H9 (cell line): ENCODE measurements around the gene CXCR5. TPM values are rescaled to one million over a fixed set of nuclear protein-coding genes. Genes with fewer than 3 reads are reported as not detected.

Experiments used
- DNase-seq: peaks from one replicate; pipeline ENCODE4 v3.0.0-alpha.2; 2017
- H2AFZ ChIP-seq: one replicate; pipeline ENCODE4 v1.6.1; 2013; ENCODE audit warnings: mild to moderate bottlenecking, low read length, control low read depth, moderate library complexity
- H2AK5ac ChIP-seq: 2 replicates; pipeline ENCODE4 v1.6.1; 2013; ENCODE audit warnings: low read length, control low read depth, mixed read lengths; ENCODE audit not compliant: insufficient read length
- H2BK120ac ChIP-seq: one replicate; pipeline ENCODE4 v1.6.1; 2013; ENCODE audit warnings: low read depth, mild to moderate bottlenecking, low read length, control low read depth, inconsistent platforms; ENCODE audit not compliant: poor library complexity, severe bottlenecking
- H2BK12ac ChIP-seq: 2 replicates; pipeline ENCODE4 v1.6.1; 2013; ENCODE audit warnings: low read length, control low read depth, mixed read lengths, low read depth; ENCODE audit not compliant: insufficient read length
- H2BK15ac ChIP-seq: 2 replicates; pipeline ENCODE4 v1.6.1; 2013; ENCODE audit warnings: low read depth, low read length, control low read depth
- H2BK20ac ChIP-seq: one replicate; pipeline ENCODE4 v1.6.1; 2013; ENCODE audit warnings: low read depth, mild to moderate bottlenecking, low read length, control low read depth, inconsistent platforms; ENCODE audit not compliant: poor library complexity, severe bottlenecking
- H2BK5ac ChIP-seq: 2 replicates; pipeline ENCODE4 v1.6.1; 2013; ENCODE audit warnings: low read length, control low read depth, mixed read lengths; ENCODE audit not compliant: insufficient read length
- H3K14ac ChIP-seq: 2 replicates; pipeline ENCODE4 v1.6.1; 2013; ENCODE audit warnings: low read length, control low read depth; ENCODE audit not compliant: insufficient read depth
- H3K18ac ChIP-seq: 2 replicates; pipeline ENCODE4 v1.6.1; 2013; ENCODE audit warnings: low read depth, mild to moderate bottlenecking, mixed read lengths, low read length, control low read depth; ENCODE audit not compliant: insufficient read length
- H3K23ac ChIP-seq: 2 replicates; pipeline ENCODE4 v1.6.1; 2013; ENCODE audit warnings: low read length, control low read depth, mixed read lengths, low read depth; ENCODE audit not compliant: insufficient read length
- H3K23me2 ChIP-seq: 2 replicates; pipeline ENCODE4 v1.6.1; 2013; ENCODE audit warnings: low read depth, mild to moderate bottlenecking, mixed read lengths, low read length, control low read depth; ENCODE audit not compliant: insufficient read length, poor library complexity, severe bottlenecking
- H3K27ac ChIP-seq: 2 replicates; pipeline ENCODE4 v1.5.1; 2013; ENCODE audit warnings: low read length, control low read depth, mixed read lengths, low read depth; ENCODE audit not compliant: insufficient read length
- H3K27me3 ChIP-seq: 2 replicates; pipeline ENCODE4 v1.6.1; 2013; ENCODE audit warnings: low read length, control low read depth, inconsistent platforms; ENCODE audit not compliant: insufficient read depth
- H3K4ac ChIP-seq: 2 replicates; pipeline ENCODE4 v1.6.1; 2013; ENCODE audit warnings: low read depth, mild to moderate bottlenecking, control low read depth, inconsistent platforms, low read length, moderate library complexity
- H3K4me1 ChIP-seq: 2 replicates; pipeline ENCODE4 v1.6.1; 2013; ENCODE audit warnings: low read length, control low read depth, inconsistent platforms; ENCODE audit not compliant: insufficient read depth
- H3K4me2 ChIP-seq: 2 replicates; pipeline ENCODE4 v1.6.1; 2013; ENCODE audit warnings: low read length, control low read depth, mixed read lengths; ENCODE audit not compliant: insufficient read length, insufficient read depth
- H3K56ac ChIP-seq: 2 replicates; pipeline ENCODE4 v1.6.1; 2013; ENCODE audit warnings: low read depth, mild to moderate bottlenecking, mixed read lengths, low read length, control low read depth; ENCODE audit not compliant: insufficient read length
- H3K79me1 ChIP-seq: 2 replicates; pipeline ENCODE4 v1.6.1; 2013; ENCODE audit warnings: low read depth, mild to moderate bottlenecking, moderate library complexity, low read length, control low read depth, inconsistent platforms; ENCODE audit not compliant: insufficient read depth, poor library complexity, severe bottlenecking
- H3K79me2 ChIP-seq: 2 replicates; pipeline ENCODE4 v1.6.1; 2013; ENCODE audit warnings: low read length, control low read depth, inconsistent platforms; ENCODE audit not compliant: insufficient read depth
- H3K9ac ChIP-seq: 2 replicates; pipeline ENCODE4 v1.6.1; 2013; ENCODE audit warnings: low read length, control low read depth, mixed read lengths; ENCODE audit not compliant: insufficient read length; ENCODE audit errors: extremely low read depth
- H3K9me3 ChIP-seq: one replicate; pipeline ENCODE4 v1.6.1; 2013; ENCODE audit warnings: low read depth, low read length, inconsistent platforms; ENCODE audit not compliant: control insufficient read depth
- H3T11ph ChIP-seq: one replicate; pipeline ENCODE4 v1.6.1; 2013; ENCODE audit warnings: mild to moderate bottlenecking, low read length, control low read depth, inconsistent platforms
- H4K20me1 ChIP-seq: one replicate; pipeline ENCODE4 v1.6.1; 2013; ENCODE audit not compliant: control insufficient read depth, insufficient read length, insufficient read depth
- H4K5ac ChIP-seq: 2 replicates; pipeline ENCODE4 v1.6.1; 2013; ENCODE audit warnings: low read depth, mild to moderate bottlenecking, mixed read lengths, low read length, control low read depth; ENCODE audit not compliant: insufficient read length
- H4K8ac ChIP-seq: replicated peaks from 2 replicates; pipeline ENCODE4 v1.6.1; 2013; ENCODE audit warnings: low read length, control low read depth, mixed read lengths, low read depth; ENCODE audit not compliant: insufficient read length
- H4K91ac ChIP-seq: 2 replicates; pipeline ENCODE4 v1.6.1; 2013; ENCODE audit warnings: low read depth, mild to moderate bottlenecking, moderate library complexity, mixed read lengths, low read length, control low read depth; ENCODE audit not compliant: insufficient read length
- H3K27ac Mint-ChIP-seq, 3 experiments: 2 replicates in 2 of 3; 3 replicates in 1 of 3; pipeline ENCODE4 v1.8.0; 2020 to 2021; ENCODE audit warnings: mixed read lengths in 3 of 3, mild to moderate bottlenecking in 1 of 3, moderate library complexity in 1 of 3
- H3K27me3 Mint-ChIP-seq: 2 replicates; pipeline ENCODE4 v1.8.0; 2021; ENCODE audit warnings: low read depth, mild to moderate bottlenecking, moderate library complexity, mixed read lengths
- H3K36me3 Mint-ChIP-seq, 3 experiments: 2 replicates in 2 of 3; 3 replicates in 1 of 3; pipeline ENCODE4 v1.8.0; 2020 to 2021; ENCODE audit warnings: low read depth in 3 of 3, mixed read lengths in 3 of 3; ENCODE audit not compliant: insufficient read depth in 1 of 3
- H3K4me1 Mint-ChIP-seq, 2 experiments: 2 replicates each; pipeline ENCODE4 v1.8.0; 2020; ENCODE audit warnings: mixed read lengths in 2 of 2
- H3K4me3 Mint-ChIP-seq, 2 experiments: 2 replicates in 1 of 2; 3 replicates in 1 of 2; pipeline ENCODE4 v1.8.0; 2020 to 2021; ENCODE audit warnings: mild to moderate bottlenecking in 2 of 2, mixed read lengths in 2 of 2, moderate library complexity in 1 of 2
- H3K9me3 Mint-ChIP-seq, 2 experiments: 2 replicates in 1 of 2; 3 replicates in 1 of 2; pipeline ENCODE4 v1.8.0; 2020; ENCODE audit warnings: mild to moderate bottlenecking in 2 of 2, mixed read lengths in 2 of 2, moderate library complexity in 1 of 2
- CTCF ChIP-seq: fragments of 200-600 bp; sonication (generic); conservative IDR thresholded peaks from 3 replicates; pipeline ENCODE4 v1.8.0; 2021; ENCODE audit warnings: antibody characterized with exemption, mild to moderate bottlenecking
- WGBS: extraction: QIAGEN DNeasy Blood & Tissue Kit; methylation state at CpG from one replicate; pipeline ENCODE4 v1.1.7; 2013; ENCODE audit warnings: missing lambda C conversion rate, low lambda C conversion rate, mixed read lengths; ENCODE audit not compliant: insufficient read length; ENCODE audit errors: extremely low coverage; 5-methylcytosine and 5-hydroxymethylcytosine counted together
- total RNA-seq: library from RNA; stranded (reverse); gene quantifications from 2 replicates; pipeline ENCODE4 v1.2.1, GENCODE V29; 2021

The CXCR5 gene
- total RNA-seq, 1 experiment from 2014 or later, result 0.07 TPM

GRCh38 chr11:118896472-118896913 lies 12.8 kb downstream of the CXCR5 start:
- no peak overlapping the region for H3K4me2 ChIP-seq
- H3K9me3 ChIP-seq, result no peaks in the 10 kb centered on the region
- H4K20me1 ChIP-seq, result no peaks in the 10 kb centered on the region
- Mint-ChIP-seq H3K27ac (peak overlapping the region in 2 of 3 experiments; percentile 72 to 77; a peak in 2 of 7 replicates), H3K9me3 (no peaks in the 10 kb centered on the region), H3K4me1 (peaks cover 28 to 43% of the 10 kb centered on the region in 2 experiments), H3K27me3 (peaks cover 14% of the 10 kb centered on the region), H3K4me3 (no peak overlapping the region), H3K36me3 (peaks cover 19 to 38% (median 37%) of the 10 kb centered on the region in 3 experiments; a peak in 6 of 7 replicates)
- no peak overlapping the region; the same call in 1 of the 2 replicates for H3K14ac ChIP-seq
- no peaks in the 10 kb centered on the region for H3K79me1 ChIP-seq
- no peak overlapping the region for H4K5ac ChIP-seq
- H4K8ac ChIP-seq, result no peak overlapping the region
- H2BK120ac ChIP-seq, result no peak overlapping the region
- peaks cover 6% of the 10 kb centered on the region; the same call in 1 of the 2 replicates for H3K4me1 ChIP-seq
- no peak for DNase-seq
- no peak overlapping the region for H3K4ac ChIP-seq
- H3K27me3 ChIP-seq, result no peaks in the 10 kb centered on the region
- no peak overlapping the region for H2BK12ac ChIP-seq
- H3T11ph ChIP-seq, result no peak overlapping the region
- WGBS, result no CpG with 5 or more reads among the region's 10 CpGs
- H3K23me2 ChIP-seq, result no peaks in the 10 kb centered on the region
- H3K56ac ChIP-seq, result no peak overlapping the region
- no peak for TF ChIP-seq CTCF
- no peak overlapping the region for H3K18ac ChIP-seq
- no peak overlapping the region for H2BK15ac ChIP-seq
- no peak overlapping the region for H3K23ac ChIP-seq
- H4K91ac ChIP-seq, result no peak overlapping the region
- H2AFZ ChIP-seq, result no peak overlapping the region
- H3K79me2 ChIP-seq, result no peaks in the 10 kb centered on the region
- H2AK5ac ChIP-seq, result no peak overlapping the region
- H2BK20ac ChIP-seq, result no peak overlapping the region
- no peak overlapping the region for H3K27ac ChIP-seq
- no peak overlapping the region for H2BK5ac ChIP-seq
- no peak overlapping the region for H3K9ac ChIP-seq
